ENCODE results near the gene DNAH17.

- no peak for TF ChIP-seq POLR2A (IDR thresholded peaks at IDR 0.05; ENCODE audit: low read depth, low read length)
- TF ChIP-seq POLR2AphosphoS5 (IDR thresholded peaks at IDR 0.05; ENCODE audit: low read depth, low read length), result no peak
Observed at GRCh38 chr17:78488156-78488555, 89.0 kb downstream of the DNAH17 start.

Measured in GM12892 (cell line).